Measurements from ENCODE around the gene DUSP5. TPM values are rescaled to one million over a fixed set of nuclear protein-coding genes. Genes with fewer than 3 reads are reported as not detected.

The DUSP5 gene
- total RNA-seq, 1 donor from 2014 or later, result 0.34 TPM

GRCh38 chr10:110488940-110489339 lies 8.8 kb upstream of the DUSP5 start:
- H3F3A ChIP-seq (ENCODE audit: low read depth), result no peaks in the 10 kb centered on the region
- H3K9ac ChIP-seq, result no peak overlapping the region
- Mint-ChIP-seq H3K9me3 (no peaks in the 10 kb centered on the region), H3K36me3 (no peaks in the 10 kb centered on the region), H3K4me3 (no peak overlapping the region), H3K4me1 (peaks cover 5% of the 10 kb centered on the region), H3K27ac (no peak overlapping the region), H3K27me3 (ENCODE audit: insufficient read depth, low read depth) (peaks cover 11% of the 10 kb centered on the region)
- no peak overlapping the region for H2AFZ ChIP-seq (replicated peaks)
- peaks cover 6% of the 10 kb centered on the region for H3K4me1 ChIP-seq
- H3K4me3 ChIP-seq, result no peak overlapping the region
- no peak for DNase-seq (ENCODE audit: low spot score)
- H3K79me2 ChIP-seq (ENCODE audit: low read depth), result no peaks in the 10 kb centered on the region
- H4K20me1 ChIP-seq (ENCODE audit: low read depth), result no peaks in the 10 kb centered on the region
- no peaks in the 10 kb centered on the region for H3K27me3 ChIP-seq
- no peaks in the 10 kb centered on the region for H3K9me3 ChIP-seq (ENCODE audit: low read depth)
- H3K4me2 ChIP-seq, result no peak overlapping the region
- no peak for TF ChIP-seq EZH2phosphoT487 (IDR thresholded peaks at IDR 0.05)
- TF ChIP-seq EZH2 (IDR thresholded peaks at IDR 0.05), result no peak
- TF ChIP-seq CTCF (IDR thresholded peaks at IDR 0.05), result no peak
- no peak overlapping the region for H3K27ac ChIP-seq
- H3K36me3 ChIP-seq, result no peaks in the 10 kb centered on the region

GRCh38 chr10:110490640-110491039 lies 7.1 kb upstream of the DUSP5 start:
- no peak overlapping the region for H3K4me3 Mint-ChIP-seq
- Histone ChIP-seq H3K9ac (no peak overlapping the region), H3K4me3 (no peak overlapping the region), H3K9me3 (ENCODE audit: low read depth) (no peaks in the 10 kb centered on the region), H3K36me3 (no peaks in the 10 kb centered on the region), H3F3A (ENCODE audit: low read depth) (no peaks in the 10 kb centered on the region), H2AFZ (replicated peaks) (no peak overlapping the region), H4K20me1 (ENCODE audit: low read depth) (no peaks in the 10 kb centered on the region), H3K79me2 (ENCODE audit: low read depth) (no peaks in the 10 kb centered on the region), H3K27me3 (peaks cover 5% of the 10 kb centered on the region), H3K27ac (no peak overlapping the region), H3K4me1 (peaks cover 6% of the 10 kb centered on the region), H3K4me2 (no peak overlapping the region)
- no peak for TF ChIP-seq EZH2phosphoT487 (IDR thresholded peaks at IDR 0.05)
- no peak for TF ChIP-seq CTCF (IDR thresholded peaks at IDR 0.05)
- TF ChIP-seq EZH2 (IDR thresholded peaks at IDR 0.05), result no peak
- no peaks in the 10 kb centered on the region for H3K9me3 Mint-ChIP-seq
- no peak overlapping the region for H3K27ac Mint-ChIP-seq
- no peaks in the 10 kb centered on the region for H3K36me3 Mint-ChIP-seq
- no peak for DNase-seq (ENCODE audit: low spot score)
- peaks cover 8% of the 10 kb centered on the region for H3K27me3 Mint-ChIP-seq (ENCODE audit: insufficient read depth, low read depth)
- peaks cover 6% of the 10 kb centered on the region for H3K4me1 Mint-ChIP-seq

- DNase-seq (ENCODE audit: low spot score), result no peak
- H3K27ac ChIP-seq, result no peak overlapping the region
- H3K9me3 ChIP-seq (ENCODE audit: low read depth), result no peaks in the 10 kb centered on the region
- H3K36me3 ChIP-seq, result no peaks in the 10 kb centered on the region
- peaks cover 7% of the 10 kb centered on the region for H3F3A ChIP-seq (ENCODE audit: low read depth)
- H3K79me2 ChIP-seq (ENCODE audit: low read depth), result no peaks in the 10 kb centered on the region
- Mint-ChIP-seq H3K4me1 (peaks cover 12% of the 10 kb centered on the region), H3K9me3 (no peaks in the 10 kb centered on the region), H3K27me3 (ENCODE audit: insufficient read depth, low read depth) (peaks cover 7% of the 10 kb centered on the region), H3K36me3 (no peaks in the 10 kb centered on the region), H3K27ac (no peak overlapping the region), H3K4me3 (no peak overlapping the region)
- H3K4me2 ChIP-seq, result no peak overlapping the region
- H2AFZ ChIP-seq (replicated peaks), result no peak overlapping the region
- H3K27me3 ChIP-seq, result peaks cover 12% of the 10 kb centered on the region
- peaks cover 10% of the 10 kb centered on the region for H3K4me1 ChIP-seq
- H3K9ac ChIP-seq, result no peak overlapping the region
- no peak overlapping the region for H3K4me3 ChIP-seq
- TF ChIP-seq EZH2phosphoT487 (IDR thresholded peaks at IDR 0.05) (no peak), EZH2 (IDR thresholded peaks at IDR 0.05) (no peak), CTCF (IDR thresholded peaks at IDR 0.05) (no peak)
- peaks cover under 1% of the 10 kb centered on the region for H4K20me1 ChIP-seq (ENCODE audit: low read depth)
Measured at GRCh38 chr10:110491346-110491745, 6.4 kb upstream of the DUSP5 start.

All from neural progenitor cell (in vitro differentiated cells).